ENCODE data around the gene KIAA1217. TPM values are rescaled to one million over a fixed set of nuclear protein-coding genes. Genes with fewer than 3 reads are reported as not detected.

Gene KIAA1217
- total and polyA plus RNA-seq, 2 of the 8 experiments (the other 6 are each of a cell fraction or from before 2014, with no cell fraction given), result 4.5 to 15.6 TPM

- DNase-seq (ENCODE audit: low read depth in 1 of 2, low spot score in 2 of 2) (no peak), FAIRE-seq (no peak)
- no peak overlapping the region for H2BK15ac ChIP-seq (ENCODE audit: low read length)
- ChIA-PET CTCF (ENCODE audit: partially characterized antibody) (interaction anchor here (2.2 kb wide), 1 partner anchor 53 kb away, joined by 6 read pairs; no protein-coding TSS in a partner anchor), POLR2A (ENCODE audit: partially characterized antibody) (no interaction called here)
- no peak overlapping the region for H2BK20ac ChIP-seq (ENCODE audit: low read length)
- 97% methylated on average over 8 of the region's 8 CpGs; no CpG with 5 or more reads in 1 of the 2 experiments for WGBS, 2 experiments (ENCODE audit: extremely low coverage in 1 of 2, insufficient coverage in 1 of 2, insufficient read length in 1 of 2, insufficient replicate concordance in 2 of 2, low coverage in 1 of 2, low lambda C conversion rate in 2 of 2, missing lambda C conversion rate in 1 of 2)
- H2AK5ac ChIP-seq (ENCODE audit: low read depth, low read length), result no peak overlapping the region
- no peak overlapping the region for H4K5ac ChIP-seq (ENCODE audit: insufficient read length, low read depth, low read length)
- no peak overlapping the region for H3K14ac ChIP-seq (ENCODE audit: insufficient read length)
- no peaks in the 10 kb centered on the region; the same call in 1 of the 2 replicates for H3K23me2 ChIP-seq (ENCODE audit: low read depth, low read length)
- H2AFZ ChIP-seq (ENCODE audit: low read length), result no peak overlapping the region
- no peaks in the 10 kb centered on the region for H3K9me3 ChIP-seq (ENCODE audit: insufficient read depth in 2 of 2, low read depth in 1 of 2, low read length in 1 of 2)
- H3K9ac ChIP-seq (replicated peaks in 1 of 4; ENCODE audit: extremely low read depth in 1 of 4, low read depth in 3 of 4, low read length in 3 of 4), result no peak overlapping the region
- no peak overlapping the region for H2BK5ac ChIP-seq (ENCODE audit: low read depth, low read length)
- no peak overlapping the region for H3K23ac ChIP-seq (ENCODE audit: insufficient read length)
- H3K18ac ChIP-seq (ENCODE audit: extremely low read depth, low read length), result no peak overlapping the region
- no peak overlapping the region for H3K4ac ChIP-seq (replicated peaks; ENCODE audit: insufficient read length, low read depth, low read length)
- no peak overlapping the region for H2BK120ac ChIP-seq (replicated peaks; ENCODE audit: low read depth, low read length)
- no peaks in the 10 kb centered on the region for H3K4me1 ChIP-seq (replicated peaks in 1 of 4; ENCODE audit: control insufficient read depth in 3 of 4, insufficient read depth in 4 of 4, low read length in 3 of 4)
- H4K91ac ChIP-seq (replicated peaks; ENCODE audit: insufficient read length, low read length), result no peak overlapping the region
- H3K27me3 ChIP-seq (replicated peaks in 1 of 4; ENCODE audit: control insufficient read depth in 3 of 4, extremely low read depth in 1 of 4, insufficient read depth in 3 of 4, low read length in 3 of 4), result no peaks in the 10 kb centered on the region
- H3K79me1 ChIP-seq (ENCODE audit: low read depth, low read length), result no peaks in the 10 kb centered on the region
- no peak overlapping the region for H3K27ac ChIP-seq (ENCODE audit: low read depth, low read length)
- H3K79me2 ChIP-seq (ENCODE audit: control insufficient read depth in 1 of 2, insufficient read depth in 2 of 2, low read length in 2 of 2), result no peaks in the 10 kb centered on the region
- H3K4me3 ChIP-seq (ENCODE audit: extremely low read depth in 1 of 4, insufficient read depth in 2 of 4, low read depth in 3 of 4, low read length in 4 of 4), result no peak overlapping the region
- H4K8ac ChIP-seq (ENCODE audit: extremely low read depth, insufficient read depth, low read length), result no peak overlapping the region
- no peak overlapping the region for H3K56ac ChIP-seq (replicated peaks; ENCODE audit: insufficient read length, low read depth, low read length)
- no peak overlapping the region for H3K4me2 ChIP-seq (ENCODE audit: insufficient read depth in 1 of 2, low read depth in 2 of 2, low read length in 2 of 2)
- H2BK12ac ChIP-seq (ENCODE audit: low read depth, low read length), result no peak overlapping the region
- H4K20me1 ChIP-seq (replicated peaks in 1 of 2; ENCODE audit: control insufficient read depth in 1 of 2, insufficient read depth in 2 of 2, low read length in 2 of 2), result no peaks in the 10 kb centered on the region
- no peaks in the 10 kb centered on the region; a peak in 1 of 8 replicates for H3K36me3 ChIP-seq (ENCODE audit: control insufficient read depth in 2 of 4, insufficient read depth in 4 of 4, low read length in 3 of 4)
- TF ChIP-seq RFX5 (IDR thresholded peaks at IDR 0.05; ENCODE audit: borderline replicate concordance, low read depth, low read length), result no peak
- no peak for TF ChIP-seq JUND (IDR thresholded peaks at IDR 0.05; ENCODE audit: low read length)
These were observed 261.1 kb downstream of the KIAA1217 start for GRCh38 chr10:24469993-24470392.

Data from H1 (cell line).